HepG2 (cell line): Measurements from ENCODE around the gene TAC1. TPM values are rescaled to one million over a fixed set of nuclear protein-coding genes. Genes with fewer than 3 reads are reported as not detected.

Experiments
- NFAT5 ChIP-seq: sonication (generic); formaldehyde crosslinking; IDR thresholded peaks from 2 replicates; pipeline ENCODE4 v1.4.0; 2020; ENCODE audit warnings: missing genetic modification reagents
- PHF8 ChIP-seq: sonication (generic); formaldehyde crosslinking; IDR thresholded peaks from 2 replicates; pipeline ENCODE4 v1.5.0; 2020; ENCODE audit warnings: missing genetic modification reagents
- ZGPAT ChIP-seq: IDR thresholded peaks from 2 replicates; pipeline ENCODE4 v1.6.1; 2016; ENCODE audit warnings: mild to moderate bottlenecking
- ZMYM2 ChIP-seq: sonication (generic); formaldehyde crosslinking; IDR thresholded peaks from 2 replicates; pipeline ENCODE4 v1.8.0; 2022; ENCODE audit warnings: mild to moderate bottlenecking, missing genetic modification reagents
- ZNF691 ChIP-seq: sonication (generic); formaldehyde crosslinking; IDR thresholded peaks from 2 replicates; pipeline ENCODE4 v1.4.0; 2020; ENCODE audit warnings: missing genetic modification reagents, low read depth, mild to moderate bottlenecking, borderline replicate concordance
- polyA plus RNA-seq, 8 experiments: library from polyadenylated mRNA; depleted of rRNA in 3 of 8; stranded (reverse) in 7 of 8; unstranded in 1 of 8; fragments of >200 nt; fragmentation: Illumina TruSeq in 4 of 8; extraction: Trizol in 4 of 8; gene quantifications; 2 replicates each; pipeline versions ENCODE4 v1.2.1 to v1.2.3, GENCODE V29; 2011 to 2016; ENCODE audit warnings: low read depth in 4 of 8, missing spikeins in 1 of 8, mixed read lengths in 1 of 8; ENCODE audit not compliant: insufficient read depth in 1 of 8
- total RNA-seq, 5 experiments: library from RNA; depleted of rRNA; stranded (reverse); fragments of >200 nt; fragmentation: Illumina TruSeq; extraction: Trizol; gene quantifications; 2 replicates each; pipeline ENCODE4 v1.2.3, GENCODE V29; 2016; ENCODE audit warnings: low read depth in 1 of 5

TAC1 gene
- total and polyA plus RNA-seq, 2 of the 13 experiments (the other 11 are each of a cell fraction or from before 2014, with no cell fraction given), result not detected

- TF ChIP-seq NFAT5 (no peak), PHF8 (CRISPR knock-in tag) (no peak), ZNF691 (CRISPR knock-in tag) (no peak), ZGPAT (CRISPR knock-in tag) (no peak), ZMYM2 (CRISPR knock-in tag) (no peak)
Observed at GRCh38 chr7:97733276-97734161, 1.6 kb downstream of the TAC1 start (continued).
